ENCODE measurements around the gene STAM.
A peak's percentile ranks its signal among the peaks of the same experiment; 100 is the strongest.

STAM gene

GRCh38 chr10:17725703-17726102, 81.8 kb downstream of the STAM start:
- TF ChIP-seq ZNF157 (tag by site-specific recombination; IDR thresholded peaks at IDR 0.05) (peak; percentile 93), ZNF548 (tag by site-specific recombination; IDR thresholded peaks at IDR 0.05) (no peak)
- ChIA-PET CTCF (interaction anchor here (0.6 to 0.8 kb wide), 3 partner anchors 12 to 67 kb away, joined by 3 to 4 read pairs (median 3); no protein-coding TSS in a partner anchor), POLR2A (no interaction called here)
- no peaks in the 10 kb centered on the region for H3K9me3 ChIP-seq (ENCODE audit: control insufficient read depth, insufficient read depth, low read depth, low read length)
- no peak overlapping the region for H3K27ac ChIP-seq (ENCODE audit: extremely low read depth, low read depth, low read length)
- no peaks in the 10 kb centered on the region for H3K36me3 ChIP-seq (ENCODE audit: control insufficient read depth in 2 of 2, insufficient read depth in 1 of 2, low read length in 2 of 2)
- no peaks in the 10 kb centered on the region for H3K4me1 ChIP-seq (ENCODE audit: control insufficient read depth, insufficient read depth, low read length)
- no peak overlapping the region for H3K4me3 ChIP-seq (ENCODE audit: low read depth, low read length)

GRCh38 chr10:17729630-17730029, 85.7 kb downstream of the STAM start:
- H3K27ac ChIP-seq (ENCODE audit: extremely low read depth, low read depth, low read length) = no peak overlapping the region
- TF ChIP-seq ZNF629 (tag by site-specific recombination; IDR thresholded peaks at IDR 0.05) (no peak), ZNF391 (tag by site-specific recombination; IDR thresholded peaks at IDR 0.05; ENCODE audit: borderline replicate concordance, low read depth) (no peak), PRDM2 (tag by site-specific recombination; IDR thresholded peaks at IDR 0.05; ENCODE audit: borderline replicate concordance) (no peak), ZNF704 (tag by site-specific recombination; IDR thresholded peaks at IDR 0.05) (no peak), MEIS1 (CRISPR knock-in tag; IDR thresholded peaks at IDR 0.05; ENCODE audit: borderline replicate concordance) (no peak)
- H3K4me1 ChIP-seq (ENCODE audit: control insufficient read depth, insufficient read depth, low read length) = no peaks in the 10 kb centered on the region
- H3K9me3 ChIP-seq (ENCODE audit: control insufficient read depth, insufficient read depth, low read depth, low read length) = no peaks in the 10 kb centered on the region
- no peaks in the 10 kb centered on the region for H3K36me3 ChIP-seq (ENCODE audit: control insufficient read depth in 2 of 2, insufficient read depth in 1 of 2, low read length in 2 of 2)
- POLR2A ChIA-PET = no interaction called here
- H3K4me3 ChIP-seq (ENCODE audit: low read depth, low read length) = no peak overlapping the region
- CTCF ChIA-PET = interaction anchor here (0.7 kb wide), 1 partner anchor 530 kb away, joined by 3 read pairs; no protein-coding TSS in a partner anchor

GRCh38 chr10:17730667-17731066, 86.7 kb downstream of the STAM start:
- Histone ChIP-seq H3K4me1 (ENCODE audit: control insufficient read depth, insufficient read depth, low read length) (no peaks in the 10 kb centered on the region), H3K27ac (ENCODE audit: extremely low read depth, low read depth, low read length) (no peak overlapping the region), H3K4me3 (ENCODE audit: low read depth, low read length) (no peak overlapping the region), H3K36me3 (ENCODE audit: control insufficient read depth in 2 of 2, insufficient read depth in 1 of 2, low read length in 2 of 2) (no peaks in the 10 kb centered on the region), H3K9me3 (ENCODE audit: control insufficient read depth, insufficient read depth, low read depth, low read length) (no peaks in the 10 kb centered on the region)
- ChIA-PET CTCF (interaction anchor here (0.6 to 0.7 kb wide), 2 partner anchors 18 to 72 kb away, joined by 3 to 4 read pairs; no protein-coding TSS in a partner anchor), POLR2A (no interaction called here)
- TF ChIP-seq ZNF114 (tag by site-specific recombination; IDR thresholded peaks at IDR 0.05) = no peak
- no peak for TF ChIP-seq ZNF624 (tag by site-specific recombination; IDR thresholded peaks at IDR 0.05)
- TF ChIP-seq GLIS1 (tag by site-specific recombination; IDR thresholded peaks at IDR 0.05) = no peak
- TF ChIP-seq ZBTB26 (tag by site-specific recombination; optimal IDR thresholded peaks at IDR 0.05) = no peak
- no peak for TF ChIP-seq ZNF169 (tag by site-specific recombination; IDR thresholded peaks at IDR 0.05)
- TF ChIP-seq ZBTB21 (tag by site-specific recombination; IDR thresholded peaks at IDR 0.05) = no peak
- no peak for TF ChIP-seq MZF1 (tag by site-specific recombination; IDR thresholded peaks at IDR 0.05; ENCODE audit: borderline replicate concordance)
- no peak for TF ChIP-seq ZNF639 (tag by site-specific recombination; IDR thresholded peaks at IDR 0.05)
